ENCODE measurements around the gene CCR6.
"Not testable (repeated sequence)": the region's sequence is repeated elsewhere in the genome, so short reads cannot be mapped to it uniquely, and the experiment has no call there.

DNA sequence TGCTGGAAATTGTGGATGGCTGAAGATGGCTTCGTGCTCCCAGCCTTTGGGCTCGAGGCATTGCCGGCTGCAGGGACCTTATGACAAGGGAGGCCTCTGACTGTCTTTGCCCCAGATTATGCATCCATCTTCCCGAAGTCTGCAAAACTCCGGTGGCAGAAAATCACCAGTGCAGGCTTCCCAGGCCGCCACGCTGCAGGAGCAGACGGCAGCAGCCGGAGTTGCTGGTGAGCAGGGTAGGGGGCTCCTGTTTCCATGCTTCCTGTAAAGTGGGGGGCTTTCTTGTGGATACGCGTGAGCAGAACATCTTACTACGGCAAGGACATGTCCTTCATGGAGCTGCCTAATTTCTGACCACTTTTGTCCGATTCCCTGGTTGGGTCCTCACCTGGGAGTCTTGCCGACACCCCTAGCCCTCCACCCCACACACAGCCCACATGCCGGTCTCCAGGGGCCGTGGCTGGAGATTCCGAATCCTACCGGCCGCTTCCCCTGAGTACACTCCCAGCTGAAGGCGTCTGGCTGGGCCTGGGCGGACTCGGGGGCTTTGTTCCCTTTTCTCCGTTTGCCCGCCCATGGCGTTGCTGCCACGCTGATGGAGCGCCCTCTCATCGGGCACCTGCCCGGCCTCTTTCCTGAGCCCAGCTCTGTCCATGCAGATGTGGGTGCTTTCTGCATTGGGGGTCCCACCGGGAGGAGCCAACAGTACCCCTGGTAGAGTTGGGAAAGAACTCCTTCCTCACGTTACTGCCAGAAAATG, 56.2 kb downstream of the CCR6 start:
- TF ChIP-seq ELF4 (CRISPR knock-in tag; IDR thresholded peaks at IDR 0.05; ENCODE audit: borderline replicate concordance); ZNF33A (CRISPR knock-in tag; IDR thresholded peaks at IDR 0.05; ENCODE audit: borderline replicate concordance); ZNF501 (CRISPR knock-in tag; IDR thresholded peaks at IDR 0.05); MXI1 (IDR thresholded peaks at IDR 0.05; ENCODE audit: borderline replicate concordance, low read depth, low read length); ZNF660 (CRISPR knock-in tag; IDR thresholded peaks at IDR 0.05; ENCODE audit: borderline replicate concordance, low read depth); KLF9 (CRISPR knock-in tag; IDR thresholded peaks at IDR 0.05; ENCODE audit: low read depth); SRF (IDR thresholded peaks at IDR 0.05; ENCODE audit: low read depth, low read length): not testable (repeated sequence)

All from HepG2 (cell line).